Measurements from ENCODE around the gene SHLD1. TPM values are rescaled to one million over a fixed set of nuclear protein-coding genes. Genes with fewer than 3 reads are reported as not detected.
A peak's percentile ranks its signal among the peaks of the same experiment; 100 is the strongest.

SHLD1 gene
- total RNA-seq, 2 donors from 2014 or later: 10.1 to 14.4 TPM

GRCh38 chr20:5821627-5822215 is 71.5 kb downstream of the SHLD1 start:
- no peaks in the 10 kb centered on the region for H3K36me3 Mint-ChIP-seq (ENCODE audit: insufficient read depth in 2 of 2)
- no peaks in the 10 kb centered on the region for H3K27me3 Mint-ChIP-seq (ENCODE audit: low read depth)
- ATAC-seq (replicated peaks in 1 of 2) (peak in 1 of 2 donors; percentile 29), DNase-seq (no peak)
- H3K4me1 Mint-ChIP-seq (ENCODE audit: low read depth): peaks cover 33% of the 10 kb centered on the region
- H3K9me3 Mint-ChIP-seq: no peaks in the 10 kb centered on the region
- H3K4me3 Mint-ChIP-seq: no peak overlapping the region
- no peak overlapping the region for H3K27ac Mint-ChIP-seq

- no peak for DNase-seq
- Mint-ChIP-seq H3K27ac (no peak overlapping the region), H3K4me1 (ENCODE audit: low read depth) (peaks cover 42% of the 10 kb centered on the region), H3K9me3 (no peaks in the 10 kb centered on the region), H3K27me3 (ENCODE audit: low read depth) (no peaks in the 10 kb centered on the region), H3K36me3 (ENCODE audit: insufficient read depth in 2 of 2) (no peaks in the 10 kb centered on the region), H3K4me3 (no peak overlapping the region)
- no peak for ATAC-seq (replicated peaks in 1 of 2)
Measured at GRCh38 chr20:5822569-5822968, 72.4 kb downstream of the SHLD1 start.

- ATAC-seq (replicated peaks in 1 of 2) (no peak), DNase-seq (no peak)
- no peaks in the 10 kb centered on the region for H3K36me3 Mint-ChIP-seq (ENCODE audit: insufficient read depth in 2 of 2)
- H3K4me1 Mint-ChIP-seq (ENCODE audit: low read depth): peaks cover 44% of the 10 kb centered on the region
- H3K4me3 Mint-ChIP-seq: no peak overlapping the region
- H3K27me3 Mint-ChIP-seq (ENCODE audit: low read depth): no peaks in the 10 kb centered on the region
- no peak overlapping the region for H3K27ac Mint-ChIP-seq
- no peaks in the 10 kb centered on the region for H3K9me3 Mint-ChIP-seq
Measured at GRCh38 chr20:5825130-5825719, 75.0 kb downstream of the SHLD1 start.

GRCh38 chr20:5827098-5827853 is 77.1 kb downstream of the SHLD1 start:
- H3K27me3 Mint-ChIP-seq (ENCODE audit: low read depth): no peaks in the 10 kb centered on the region
- no peak overlapping the region for H3K4me3 Mint-ChIP-seq
- H3K27ac Mint-ChIP-seq: no peak overlapping the region
- DNase-seq (no peak), ATAC-seq (replicated peaks in 1 of 2) (peak in 1 of 2 donors; percentile 40)
- no peaks in the 10 kb centered on the region for H3K36me3 Mint-ChIP-seq (ENCODE audit: insufficient read depth in 2 of 2)
- H3K4me1 Mint-ChIP-seq (ENCODE audit: low read depth): peaks cover 44% of the 10 kb centered on the region
- no peaks in the 10 kb centered on the region for H3K9me3 Mint-ChIP-seq

- DNase-seq (no peak), ATAC-seq (replicated peaks in 1 of 2) (no peak)
- Mint-ChIP-seq H3K27ac (no peak overlapping the region), H3K9me3 (no peaks in the 10 kb centered on the region), H3K36me3 (ENCODE audit: insufficient read depth in 2 of 2) (no peaks in the 10 kb centered on the region), H3K27me3 (ENCODE audit: low read depth) (no peaks in the 10 kb centered on the region), H3K4me3 (no peak overlapping the region), H3K4me1 (ENCODE audit: low read depth) (peaks cover 40% of the 10 kb centered on the region)
Measured at GRCh38 chr20:5827861-5828260, 77.7 kb downstream of the SHLD1 start.

GRCh38 chr20:5829241-5829809 is 79.1 kb downstream of the SHLD1 start:
- Mint-ChIP-seq H3K27me3 (ENCODE audit: low read depth) (no peaks in the 10 kb centered on the region), H3K4me1 (ENCODE audit: low read depth) (peaks cover 25% of the 10 kb centered on the region), H3K27ac (no peak overlapping the region), H3K9me3 (peaks cover 0 to 5% of the 10 kb centered on the region in 2 donors), H3K4me3 (no peak overlapping the region), H3K36me3 (ENCODE audit: insufficient read depth in 2 of 2) (peaks cover 0 to 3% of the 10 kb centered on the region in 2 donors)
- ATAC-seq (replicated peaks in 1 of 2): no peak
- no peak for DNase-seq

- Mint-ChIP-seq H3K4me1 (ENCODE audit: low read depth) (peaks cover 30% of the 10 kb centered on the region), H3K36me3 (ENCODE audit: insufficient read depth in 2 of 2) (peaks cover 2 to 5% of the 10 kb centered on the region in 2 donors), H3K4me3 (no peak overlapping the region), H3K27me3 (ENCODE audit: low read depth) (no peaks in the 10 kb centered on the region), H3K9me3 (peaks cover 0 to 5% of the 10 kb centered on the region in 2 donors), H3K27ac (no peak overlapping the region)
- DNase-seq: no peak
- no peak for ATAC-seq (replicated peaks in 1 of 2)
Measured at GRCh38 chr20:5831539-5832237, 81.5 kb downstream of the SHLD1 start.

GRCh38 chr20:5833309-5833941 is 83.2 kb downstream of the SHLD1 start:
- Mint-ChIP-seq H3K4me3 (no peak overlapping the region), H3K4me1 (ENCODE audit: low read depth) (peaks cover 22% of the 10 kb centered on the region), H3K9me3 (peaks cover 0 to 5% of the 10 kb centered on the region in 2 donors), H3K27ac (no peak overlapping the region), H3K36me3 (ENCODE audit: insufficient read depth in 2 of 2) (peaks cover 2 to 5% of the 10 kb centered on the region in 2 donors), H3K27me3 (ENCODE audit: low read depth) (no peaks in the 10 kb centered on the region)
- ATAC-seq (replicated peaks in 1 of 2) (no peak), DNase-seq (no peak)

GRCh38 chr20:5834436-5835005 is 84.3 kb downstream of the SHLD1 start:
- Mint-ChIP-seq H3K27me3 (ENCODE audit: low read depth) (no peaks in the 10 kb centered on the region), H3K4me3 (no peak overlapping the region), H3K27ac (no peak overlapping the region), H3K9me3 (peaks cover 0 to 5% of the 10 kb centered on the region in 2 donors), H3K4me1 (ENCODE audit: low read depth) (peaks cover 22% of the 10 kb centered on the region), H3K36me3 (ENCODE audit: insufficient read depth in 2 of 2) (peaks cover 2 to 5% of the 10 kb centered on the region in 2 donors)
- DNase-seq: no peak
- ATAC-seq (replicated peaks in 1 of 2): no peak

- peaks cover 22% of the 10 kb centered on the region for H3K4me1 Mint-ChIP-seq (ENCODE audit: low read depth)
- H3K27me3 Mint-ChIP-seq (ENCODE audit: low read depth): no peaks in the 10 kb centered on the region
- H3K9me3 Mint-ChIP-seq: peaks cover 0 to 5% of the 10 kb centered on the region in 2 donors
- H3K4me3 Mint-ChIP-seq: peak overlapping the region in 1 of 2 donors; percentile 48
- ATAC-seq (replicated peaks in 1 of 2) (peak; percentile 53 to 57), DNase-seq (peak in 1 of 2 donors; percentile 8)
- peaks cover 2 to 5% of the 10 kb centered on the region in 2 donors for H3K36me3 Mint-ChIP-seq (ENCODE audit: insufficient read depth in 2 of 2)
- peak overlapping the region; percentile 81 for H3K27ac Mint-ChIP-seq
Measured at GRCh38 chr20:5835321-5835821, 85.2 kb downstream of the SHLD1 start.

- Mint-ChIP-seq H3K36me3 (ENCODE audit: insufficient read depth in 2 of 2) (peaks cover 2 to 5% of the 10 kb centered on the region in 2 donors), H3K27ac (peak overlapping the region; percentile 81), H3K27me3 (ENCODE audit: low read depth) (no peaks in the 10 kb centered on the region), H3K4me3 (peak overlapping the region in 1 of 2 donors; percentile 48), H3K4me1 (ENCODE audit: low read depth) (peaks cover 22% of the 10 kb centered on the region), H3K9me3 (peaks cover 0 to 5% of the 10 kb centered on the region in 2 donors)
- peak; percentile 58 to 81 for ATAC-seq (replicated peaks in 1 of 2)
- no peak for DNase-seq
Measured at GRCh38 chr20:5835871-5836270, 85.7 kb downstream of the SHLD1 start.

- Mint-ChIP-seq H3K36me3 (ENCODE audit: insufficient read depth in 2 of 2) (peaks cover 2 to 5% of the 10 kb centered on the region in 2 donors), H3K4me3 (peak overlapping the region in 1 of 2 donors; percentile 3), H3K9me3 (peaks cover 0 to 5% of the 10 kb centered on the region in 2 donors), H3K27ac (peak overlapping the region; percentile 13), H3K27me3 (ENCODE audit: low read depth) (no peaks in the 10 kb centered on the region), H3K4me1 (ENCODE audit: low read depth) (peaks cover 22% of the 10 kb centered on the region)
- DNase-seq (no peak), ATAC-seq (replicated peaks in 1 of 2) (no peak)
Measured at GRCh38 chr20:5836569-5836968, 86.4 kb downstream of the SHLD1 start.
